Cardiac muscle cell (in vitro differentiated cells and primary cell): Measurements from ENCODE around the gene LRIG2. TPM values are rescaled to one million over a fixed set of nuclear protein-coding genes. Genes with fewer than 3 reads are reported as not detected.
A peak's percentile ranks its signal among the peaks of the same experiment; 100 is the strongest.

ENCODE experiments used
- DNase-seq, 2 donors: peaks; one replicate each; pipeline versions ENCODE4 v3.0.0 to v3.0.0-alpha.2; 2010 to 2017; ENCODE audit warnings: low read depth in 1 of 2, low spot score in 1 of 2
- H3K27ac ChIP-seq: fragments of 200-600 bp; sonication (generic); 2 replicates; pipeline ENCODE4 v1.5.1; 2016
- H3K27me3 ChIP-seq: fragments of 200-600 bp; sonication (generic); 2 replicates; pipeline ENCODE4 v1.6.0; 2016; ENCODE audit warnings: control low read depth
- H3K36me3 ChIP-seq: fragments of 200-600 bp; sonication (generic); 2 replicates; pipeline ENCODE4 v1.5.1; 2016; ENCODE audit warnings: control low read depth
- H3K4me1 ChIP-seq: fragments of 200-600 bp; sonication (generic); 2 replicates; pipeline ENCODE4 v1.8.1; 2017; ENCODE audit warnings: low read depth, mild to moderate bottlenecking, mixed run types
- H3K4me3 ChIP-seq: fragments of 200-600 bp; sonication (generic); 2 replicates; pipeline ENCODE4 v1.5.1; 2016; ENCODE audit warnings: mild to moderate bottlenecking
- H3K9me3 ChIP-seq: fragments of 200-600 bp; sonication (generic); 2 replicates; pipeline ENCODE4 v1.5.1; 2017; ENCODE audit warnings: low read depth, mild to moderate bottlenecking, control low read depth
- polyA plus RNA-seq: library from polyadenylated mRNA; unstranded; fragments of >200 nt; fragmentation: Nextera tagmentation; extraction: Ambion mirVana; gene quantifications from 2 replicates; pipeline ENCODE4 v1.2.1, GENCODE V29; 2016
- total RNA-seq: library from RNA; depleted of rRNA; stranded (reverse); fragments of >200 nt; gene quantifications from 2 replicates; pipeline ENCODE4 v1.2.3, GENCODE V29; 2016
- TF ChIP-seq, protein P1 (sequence below): IDR thresholded peaks from 2 replicates; pipeline ENCODE4 v1.5.1; 2012; ENCODE audit warnings: low read depth, mild to moderate bottlenecking, low read length

The LRIG2 gene
- total and polyA plus RNA-seq, 2 experiments from 2014 or later = 7.2 to 15.5 TPM

DNA sequence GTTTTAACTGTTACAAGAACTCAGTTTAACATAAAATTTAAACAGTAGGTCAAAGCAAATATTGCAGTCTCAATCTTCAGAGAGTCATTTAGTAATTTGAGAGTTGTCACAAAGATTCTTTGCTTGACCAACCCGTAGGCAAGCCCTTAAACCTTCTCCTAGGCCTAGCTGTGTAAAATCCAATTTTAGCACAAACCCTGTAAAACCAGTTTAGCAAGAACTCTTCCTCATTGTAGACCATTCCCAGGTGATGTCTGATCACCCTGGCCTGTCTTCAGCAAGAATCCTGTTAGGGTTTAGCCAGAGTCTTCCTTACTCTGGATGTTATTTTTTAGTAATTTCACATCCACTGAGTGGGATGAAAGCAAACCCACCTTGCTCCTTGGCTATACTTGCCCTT, 30.1 kb downstream of the LRIG2 start:
- Histone ChIP-seq H3K4me1 (no peaks in the 10 kb centered on the region), H3K36me3 (peaks cover 73% of the 10 kb centered on the region), H3K4me3 (no peak overlapping the region), H3K27me3 (no peaks in the 10 kb centered on the region), H3K27ac (no peak overlapping the region), H3K9me3 (no peaks in the 10 kb centered on the region)
- no peak for DNase-seq
- TF ChIP-seq, protein P1, sequence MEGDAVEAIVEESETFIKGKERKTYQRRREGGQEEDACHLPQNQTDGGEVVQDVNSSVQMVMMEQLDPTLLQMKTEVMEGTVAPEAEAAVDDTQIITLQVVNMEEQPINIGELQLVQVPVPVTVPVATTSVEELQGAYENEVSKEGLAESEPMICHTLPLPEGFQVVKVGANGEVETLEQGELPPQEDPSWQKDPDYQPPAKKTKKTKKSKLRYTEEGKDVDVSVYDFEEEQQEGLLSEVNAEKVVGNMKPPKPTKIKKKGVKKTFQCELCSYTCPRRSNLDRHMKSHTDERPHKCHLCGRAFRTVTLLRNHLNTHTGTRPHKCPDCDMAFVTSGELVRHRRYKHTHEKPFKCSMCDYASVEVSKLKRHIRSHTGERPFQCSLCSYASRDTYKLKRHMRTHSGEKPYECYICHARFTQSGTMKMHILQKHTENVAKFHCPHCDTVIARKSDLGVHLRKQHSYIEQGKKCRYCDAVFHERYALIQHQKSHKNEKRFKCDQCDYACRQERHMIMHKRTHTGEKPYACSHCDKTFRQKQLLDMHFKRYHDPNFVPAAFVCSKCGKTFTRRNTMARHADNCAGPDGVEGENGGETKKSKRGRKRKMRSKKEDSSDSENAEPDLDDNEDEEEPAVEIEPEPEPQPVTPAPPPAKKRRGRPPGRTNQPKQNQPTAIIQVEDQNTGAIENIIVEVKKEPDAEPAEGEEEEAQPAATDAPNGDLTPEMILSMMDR = no peak

DNA sequence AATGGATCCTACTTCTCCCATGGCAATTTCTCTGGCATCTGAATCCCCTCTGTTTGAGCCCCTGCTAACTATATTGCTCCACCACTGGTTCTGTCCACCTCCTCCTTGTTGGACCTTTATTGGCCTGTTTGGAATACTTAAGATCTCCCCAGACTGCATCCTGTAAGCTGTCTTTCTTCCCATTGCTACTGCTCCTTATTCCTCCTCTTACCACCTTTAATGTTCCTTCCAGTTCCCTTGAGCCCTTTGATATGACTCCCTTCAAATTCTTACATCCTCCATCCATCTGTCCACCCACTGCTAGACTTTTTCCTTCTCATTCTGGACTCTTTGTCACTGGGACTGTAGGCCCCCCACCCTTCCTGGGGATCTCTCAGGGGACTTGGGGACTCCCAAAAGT, 31.0 kb downstream of the LRIG2 start:
- Histone ChIP-seq H3K4me1 (no peaks in the 10 kb centered on the region), H3K27me3 (no peaks in the 10 kb centered on the region), H3K9me3 (no peaks in the 10 kb centered on the region), H3K36me3 (peaks cover 75% of the 10 kb centered on the region), H3K4me3 (no peak overlapping the region), H3K27ac (no peak overlapping the region)
- no peak for DNase-seq
- TF ChIP-seq, protein P1 = no peak

DNA sequence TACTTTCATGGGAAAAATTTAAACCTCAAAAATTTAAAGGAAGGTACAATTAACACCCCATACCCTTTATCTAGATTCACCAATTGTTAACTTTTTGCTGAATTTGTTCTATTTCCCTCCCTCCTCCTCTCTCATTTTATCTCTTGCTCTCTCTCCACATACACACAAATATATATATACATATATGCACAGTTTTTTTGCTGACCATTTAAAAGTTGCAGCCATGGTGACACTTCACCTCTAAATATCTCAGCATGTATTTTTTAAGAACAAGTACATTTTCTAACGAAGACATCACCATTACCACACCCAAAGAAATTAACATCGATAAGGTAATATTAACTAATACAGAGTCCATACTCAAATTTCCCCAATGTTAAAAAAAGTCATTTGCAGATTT, 33.9 kb downstream of the LRIG2 start:
- Histone ChIP-seq H3K4me1 (no peaks in the 10 kb centered on the region), H3K27ac (no peak overlapping the region), H3K4me3 (no peak overlapping the region), H3K36me3 (peaks cover 75% of the 10 kb centered on the region), H3K27me3 (no peaks in the 10 kb centered on the region), H3K9me3 (no peaks in the 10 kb centered on the region)
- TF ChIP-seq, protein P1 = no peak
- DNase-seq = no peak

DNA sequence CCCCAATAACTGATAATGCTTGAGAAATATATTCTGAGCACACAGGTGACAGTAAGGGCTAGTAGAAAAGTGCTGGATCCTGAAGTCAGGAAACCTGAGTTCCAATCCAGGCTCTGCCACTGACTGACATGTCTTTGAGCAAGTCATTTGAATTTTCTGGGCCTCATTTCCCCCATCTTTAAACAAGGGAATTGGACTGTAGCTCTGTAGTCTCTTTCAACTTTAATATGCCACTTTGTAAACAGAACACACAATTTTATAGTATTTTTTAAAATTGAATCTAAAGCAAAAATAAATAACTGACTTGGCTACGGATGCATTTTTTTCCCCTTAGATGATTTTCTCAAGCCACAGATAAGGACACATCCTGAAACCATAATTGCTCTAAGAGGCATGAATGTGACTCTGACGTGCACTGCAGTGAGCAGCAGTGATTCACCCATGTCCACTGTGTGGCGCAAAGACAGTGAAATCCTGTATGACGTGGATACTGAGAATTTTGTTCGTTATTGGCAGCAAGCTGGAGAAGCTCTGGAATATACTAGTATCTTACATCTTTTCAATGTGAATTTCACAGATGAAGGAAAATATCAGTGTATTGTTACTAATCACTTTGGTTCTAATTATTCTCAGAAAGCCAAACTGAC, 37.0 kb downstream of the LRIG2 start:
- TF ChIP-seq, protein P1 = peak; percentile 61
- Histone ChIP-seq H3K27me3 (no peaks in the 10 kb centered on the region), H3K9me3 (no peaks in the 10 kb centered on the region), H3K36me3 (peaks cover 78% of the 10 kb centered on the region), H3K4me1 (no peaks in the 10 kb centered on the region), H3K27ac (peak overlapping the region; percentile 36), H3K4me3 (no peak overlapping the region)
- DNase-seq = peak in 1 of 2 donors; percentile 97

DNA sequence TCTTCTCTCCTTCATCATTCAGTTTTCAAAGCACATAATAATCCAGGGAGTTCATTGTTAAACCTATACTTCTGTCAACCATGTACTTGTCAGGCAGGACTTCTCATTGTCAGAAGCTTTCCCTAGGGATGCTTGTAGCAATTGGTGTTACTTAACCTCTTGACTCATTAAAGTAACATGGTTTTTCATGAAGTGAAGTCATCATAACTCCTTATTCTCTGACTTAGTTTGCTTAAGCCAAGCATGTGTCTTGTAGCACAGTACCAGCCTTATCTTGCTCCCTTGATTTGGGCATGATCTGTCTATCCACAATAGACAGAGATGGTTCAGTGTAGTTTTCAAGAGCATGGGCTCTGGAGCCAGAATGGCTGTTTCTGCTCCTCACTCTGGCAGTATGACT, 45.3 kb downstream of the LRIG2 start:
- Histone ChIP-seq H3K27me3 (no peaks in the 10 kb centered on the region), H3K4me3 (no peak overlapping the region), H3K4me1 (no peaks in the 10 kb centered on the region), H3K27ac (no peak overlapping the region), H3K36me3 (peaks cover 79% of the 10 kb centered on the region), H3K9me3 (no peaks in the 10 kb centered on the region)
- no peak for DNase-seq
- TF ChIP-seq, protein P1 = no peak
